ENCODE results near the gene DYNLT4.

Gene DYNLT4

DNA sequence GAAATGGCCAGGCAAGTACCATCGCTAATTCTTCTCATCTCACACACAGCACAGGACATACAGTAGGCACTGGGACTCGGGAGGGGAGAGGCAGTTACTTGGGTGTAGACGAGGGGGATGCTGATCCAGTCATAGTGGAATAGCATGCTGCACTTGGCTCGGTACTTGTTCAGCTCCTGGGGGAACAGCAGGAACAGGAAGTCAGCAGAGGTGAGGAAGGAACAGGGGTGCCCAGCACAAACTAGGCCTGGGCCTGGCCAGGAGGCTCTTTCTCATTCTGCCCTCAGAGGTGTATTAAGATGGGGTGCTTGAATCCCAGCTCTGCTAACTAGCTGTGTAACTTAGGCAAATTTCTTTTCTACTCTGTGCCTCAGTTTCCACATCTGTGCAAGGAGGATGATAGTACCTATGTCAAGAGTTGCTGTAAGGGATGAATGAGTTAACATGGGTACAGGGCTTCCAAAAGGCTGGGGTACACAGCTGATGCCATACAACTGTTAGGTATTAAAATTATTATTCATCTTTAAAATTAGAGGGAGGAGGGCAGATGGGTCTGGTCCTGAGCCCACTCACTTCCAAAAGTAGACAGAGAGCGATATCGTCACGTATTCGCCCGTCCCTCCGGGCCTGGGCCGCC is 21.5 kb downstream of the DYNLT4 start:
- peaks cover 5% of the 10 kb centered on the region for H3K36me3 ChIP-seq (ENCODE audit: insufficient read depth, low read length)
- no peak overlapping the region for H2AFZ ChIP-seq (ENCODE audit: low read depth, low read length)
- H3K4me1 ChIP-seq (ENCODE audit: insufficient read depth, low read length): peaks cover 5% of the 10 kb centered on the region
- H3K4me3 ChIP-seq (ENCODE audit: low read length): no peak overlapping the region
- H3K9me3 ChIP-seq (ENCODE audit: low read length): no peaks in the 10 kb centered on the region
- peaks cover 10% of the 10 kb centered on the region for H3K27me3 ChIP-seq (ENCODE audit: insufficient read depth, low read length)

DNA sequence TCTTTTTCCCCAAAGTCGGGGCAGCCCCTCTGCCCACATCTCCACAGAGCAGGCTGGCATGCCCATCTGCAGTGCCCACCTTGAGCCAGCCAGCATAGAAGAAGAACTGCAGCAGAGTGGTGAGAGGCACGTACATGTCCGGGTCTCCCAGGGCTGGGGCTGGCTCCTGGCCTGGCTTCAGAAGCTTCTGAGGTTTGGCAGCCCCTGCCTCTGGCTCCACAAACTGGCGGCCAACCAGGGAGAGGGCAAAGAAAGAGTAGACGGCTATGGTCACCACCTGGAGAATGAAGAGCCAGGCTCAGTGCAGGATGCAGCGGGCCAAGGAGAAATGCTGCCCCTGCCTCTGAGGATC is 22.1 kb downstream of the DYNLT4 start:
- H3K4me1 ChIP-seq (ENCODE audit: insufficient read depth, low read length): peaks cover 5% of the 10 kb centered on the region
- H3K27me3 ChIP-seq (ENCODE audit: insufficient read depth, low read length): peaks cover 10% of the 10 kb centered on the region
- H3K36me3 ChIP-seq (ENCODE audit: insufficient read depth, low read length): peaks cover 5% of the 10 kb centered on the region
- no peak overlapping the region for H3K4me3 ChIP-seq (ENCODE audit: low read length)
- no peak overlapping the region for H2AFZ ChIP-seq (ENCODE audit: low read depth, low read length)
- no peaks in the 10 kb centered on the region for H3K9me3 ChIP-seq (ENCODE audit: low read length)

DNA sequence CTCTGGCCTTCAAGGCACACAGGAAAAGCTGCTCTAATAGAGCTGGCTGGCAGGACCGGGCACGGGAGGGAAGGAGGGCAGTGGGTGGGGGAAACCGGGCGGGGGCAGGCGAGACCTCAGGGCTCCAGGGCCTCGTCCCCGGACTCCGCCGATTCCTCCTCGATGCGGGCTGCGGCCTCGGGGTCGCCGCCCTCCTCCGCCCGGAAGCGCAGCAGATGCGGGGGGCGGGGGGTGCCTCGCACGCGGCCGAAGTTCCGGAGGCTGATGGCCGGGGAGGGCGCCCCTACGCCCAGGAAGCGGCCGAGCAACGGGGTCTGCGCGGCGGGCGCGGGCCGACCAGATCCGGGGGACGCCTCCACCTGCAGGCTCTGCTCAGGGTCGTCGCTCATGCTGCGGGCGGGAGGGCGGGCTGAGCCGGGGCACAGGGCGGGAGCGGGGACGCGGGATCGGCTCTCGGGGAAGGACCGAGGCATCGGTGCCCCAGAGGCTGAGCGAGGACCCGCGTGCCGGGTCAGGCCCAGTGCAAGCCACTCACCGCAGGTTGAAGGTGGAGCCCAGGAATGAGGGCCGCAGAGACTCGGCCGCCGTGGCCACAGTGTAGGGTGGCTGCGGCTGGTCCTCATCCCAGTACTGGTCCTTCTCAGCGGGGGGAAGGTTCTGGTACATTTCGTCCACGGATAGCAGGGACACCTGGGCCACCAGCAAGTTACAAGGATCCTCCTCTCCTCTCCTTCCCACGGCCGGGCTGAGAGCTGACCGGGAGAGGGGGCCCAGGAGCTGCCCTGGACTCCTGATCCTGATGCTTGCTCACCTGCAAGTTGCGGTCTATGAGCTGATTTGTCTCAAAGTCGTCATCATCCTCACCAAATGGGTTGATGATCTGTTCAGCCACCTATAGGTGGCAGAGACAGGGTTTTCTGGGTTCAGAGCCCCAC is 22.8 kb downstream of the DYNLT4 start:
- H3K36me3 ChIP-seq (ENCODE audit: insufficient read depth, low read length): peaks cover 10% of the 10 kb centered on the region
- no peak overlapping the region for H3K4me3 ChIP-seq (ENCODE audit: low read length)
- H3K27me3 ChIP-seq (ENCODE audit: insufficient read depth, low read length): peaks cover 10% of the 10 kb centered on the region
- H3K9me3 ChIP-seq (ENCODE audit: low read length): no peaks in the 10 kb centered on the region
- H2AFZ ChIP-seq (ENCODE audit: low read depth, low read length): no peak overlapping the region
- no peaks in the 10 kb centered on the region for H3K4me1 ChIP-seq (ENCODE audit: insufficient read depth, low read length)

DNA sequence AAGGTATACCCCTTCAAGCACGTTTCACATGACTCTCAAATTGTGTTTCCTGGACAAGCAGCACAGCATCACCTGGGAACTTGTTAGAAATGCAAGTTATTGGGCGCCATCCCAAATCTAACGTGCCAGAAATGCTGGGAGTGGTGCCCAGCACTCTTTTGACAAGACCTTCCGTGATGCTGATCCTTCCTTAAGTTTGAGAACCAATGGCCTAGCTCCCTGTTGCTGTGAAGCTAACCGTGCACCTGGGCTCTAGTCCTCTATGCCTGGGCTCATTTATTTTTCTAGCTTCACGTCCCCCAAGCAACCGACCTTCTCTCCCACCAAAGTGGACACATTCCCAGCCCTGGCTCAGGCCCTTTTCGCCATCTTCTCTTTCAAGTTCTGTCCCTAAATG is 23.5 kb downstream of the DYNLT4 start:
- no peaks in the 10 kb centered on the region for H3K4me1 ChIP-seq (ENCODE audit: insufficient read depth, low read length)
- no peak overlapping the region for H2AFZ ChIP-seq (ENCODE audit: low read depth, low read length)
- no peaks in the 10 kb centered on the region for H3K9me3 ChIP-seq (ENCODE audit: low read length)
- no peak overlapping the region for H3K4me3 ChIP-seq (ENCODE audit: low read length)
- H3K36me3 ChIP-seq (ENCODE audit: insufficient read depth, low read length): peaks cover 17% of the 10 kb centered on the region
- H3K27me3 ChIP-seq (ENCODE audit: insufficient read depth, low read length): peaks cover 10% of the 10 kb centered on the region

DNA sequence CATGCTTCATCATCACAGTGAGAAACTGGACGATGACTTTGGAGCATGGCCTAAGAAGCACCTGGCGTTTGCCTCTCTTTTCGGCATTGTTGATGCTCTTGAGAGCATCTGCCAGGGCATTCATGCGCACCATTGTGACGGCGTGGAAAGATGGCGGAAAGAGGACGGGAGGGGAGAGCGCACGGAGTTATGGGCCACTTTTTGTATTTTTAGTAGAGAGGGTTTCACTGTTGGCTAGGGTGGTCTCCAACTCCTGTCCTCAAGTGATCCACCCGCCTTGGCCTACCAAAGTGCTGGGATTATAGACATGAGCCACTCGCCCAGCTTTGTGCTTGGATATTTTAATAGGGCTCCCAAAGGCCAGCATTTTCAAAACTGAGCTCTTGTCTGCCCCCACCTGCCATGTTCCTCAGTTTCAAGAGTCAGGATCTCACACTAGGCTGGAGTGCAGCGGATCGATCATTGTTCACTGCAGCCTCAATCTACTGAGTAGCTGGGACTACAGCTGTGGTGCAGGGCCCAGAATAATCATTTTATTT is 26.5 kb downstream of the DYNLT4 start:
- H3K36me3 ChIP-seq (ENCODE audit: insufficient read depth, low read length): peaks cover 46% of the 10 kb centered on the region
- peaks cover 4% of the 10 kb centered on the region for H3K27me3 ChIP-seq (ENCODE audit: insufficient read depth, low read length)
- H2AFZ ChIP-seq (ENCODE audit: low read depth, low read length): no peak overlapping the region
- H3K4me1 ChIP-seq (ENCODE audit: insufficient read depth, low read length): peaks cover 18% of the 10 kb centered on the region
- H3K4me3 ChIP-seq (ENCODE audit: low read length): no peak overlapping the region
- no peaks in the 10 kb centered on the region for H3K9me3 ChIP-seq (ENCODE audit: low read length)

DNA sequence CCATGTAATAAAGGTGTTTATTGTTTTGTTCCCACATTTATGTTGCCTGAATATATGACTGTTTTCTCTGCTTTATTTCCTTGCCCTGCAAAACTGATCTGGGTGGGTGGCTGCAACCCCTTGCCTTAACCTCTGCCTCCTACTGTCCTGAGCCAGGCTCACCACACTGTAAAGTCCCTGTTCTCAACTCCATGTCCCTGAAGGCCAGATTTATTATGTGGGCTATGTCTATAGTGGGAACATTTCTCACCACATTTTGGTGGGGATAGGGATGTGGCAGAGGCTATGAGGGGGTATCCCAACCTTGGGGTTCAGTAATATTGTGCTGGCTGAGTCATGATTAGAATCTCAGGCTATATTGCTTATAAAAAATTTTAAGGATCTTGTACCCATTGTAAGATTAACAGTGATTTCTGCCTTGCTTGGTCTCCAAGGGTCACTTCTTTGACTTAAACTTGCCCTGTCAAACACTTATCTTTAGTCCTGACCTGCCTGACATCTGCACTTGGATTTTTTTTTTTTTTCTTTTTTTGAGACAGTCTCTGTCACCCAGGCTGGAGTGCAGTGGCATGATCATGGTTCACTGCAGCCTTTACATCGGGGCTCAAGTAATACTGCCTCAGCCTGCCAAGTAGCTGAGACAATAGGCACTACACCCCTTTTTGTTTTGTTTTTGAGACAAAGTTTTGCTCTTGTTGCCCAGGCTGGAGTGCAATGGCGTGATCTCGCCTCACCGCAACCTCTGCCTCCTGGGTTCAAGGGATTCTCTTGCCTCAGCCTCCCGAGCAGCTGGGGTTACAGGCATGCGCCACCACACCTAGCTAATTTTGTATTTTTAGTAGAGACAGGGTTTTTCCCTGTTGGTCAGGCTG is 28.2 kb downstream of the DYNLT4 start:
- peaks cover 46% of the 10 kb centered on the region for H3K36me3 ChIP-seq (ENCODE audit: insufficient read depth, low read length)
- H3K27me3 ChIP-seq (ENCODE audit: insufficient read depth, low read length): no peaks in the 10 kb centered on the region
- H3K9me3 ChIP-seq (ENCODE audit: low read length): no peaks in the 10 kb centered on the region
- H2AFZ ChIP-seq (ENCODE audit: low read depth, low read length): no peak overlapping the region
- no peak overlapping the region for H3K4me3 ChIP-seq (ENCODE audit: low read length)
- peaks cover 18% of the 10 kb centered on the region for H3K4me1 ChIP-seq (ENCODE audit: insufficient read depth, low read length)

DNA sequence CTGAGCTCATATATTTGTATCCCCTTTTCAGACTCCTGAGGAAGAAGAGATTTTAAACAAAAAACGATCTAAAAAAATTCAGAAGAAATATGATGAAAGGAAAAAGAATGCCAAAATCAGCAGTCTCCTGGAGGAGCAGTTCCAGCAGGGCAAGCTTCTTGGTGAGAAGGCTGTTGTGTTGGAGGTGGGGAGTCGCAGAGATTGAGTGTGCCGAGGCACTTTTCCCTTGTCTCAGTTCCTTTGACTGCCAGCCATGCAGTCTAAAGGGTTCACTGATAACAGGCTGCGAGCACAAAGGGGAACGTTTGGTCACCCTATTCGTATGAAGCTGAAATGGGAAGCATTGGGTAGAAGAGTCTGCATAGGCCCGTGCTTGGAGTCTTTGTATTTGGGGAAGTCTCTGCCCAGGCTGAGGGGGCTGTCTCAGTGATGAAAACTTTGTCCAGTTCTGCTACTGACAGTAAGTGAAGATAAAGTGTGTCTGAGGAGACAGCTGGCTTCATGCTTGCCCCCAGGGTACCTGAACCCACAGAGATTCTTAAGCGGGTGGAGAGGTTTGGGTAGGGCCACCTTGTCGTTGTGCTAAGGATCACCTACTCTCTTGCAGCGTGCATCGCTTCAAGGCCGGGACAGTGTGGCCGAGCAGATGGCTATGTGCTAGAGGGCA is 29.0 kb downstream of the DYNLT4 start:
- H3K4me3 ChIP-seq (ENCODE audit: low read length): no peak overlapping the region

DNA sequence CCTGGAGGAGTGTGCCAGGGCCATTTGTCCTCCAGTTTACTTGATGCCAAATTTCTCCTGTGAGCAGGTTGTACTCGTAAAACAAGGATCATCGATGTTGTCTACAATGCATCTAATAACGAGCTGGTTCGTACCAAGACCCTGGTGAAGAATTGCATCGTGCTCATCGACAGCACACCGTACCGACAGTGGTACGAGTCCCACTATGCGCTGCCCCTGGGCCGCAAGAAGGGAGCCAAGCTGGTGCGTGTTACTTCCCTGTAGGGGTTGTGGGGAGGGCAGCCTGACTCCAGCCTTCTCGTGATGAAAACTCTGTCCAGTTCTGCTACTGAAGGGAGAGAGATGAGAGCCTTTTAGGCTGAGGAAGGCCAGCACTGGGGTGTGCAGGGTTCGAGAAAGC is 29.6 kb downstream of the DYNLT4 start:
- H3K4me1 ChIP-seq (ENCODE audit: insufficient read depth, low read length): peaks cover 18% of the 10 kb centered on the region
- H3K36me3 ChIP-seq (ENCODE audit: insufficient read depth, low read length): peaks cover 46% of the 10 kb centered on the region
- H3K9me3 ChIP-seq (ENCODE audit: low read length): no peaks in the 10 kb centered on the region
- H3K4me3 ChIP-seq (ENCODE audit: low read length): no peak overlapping the region
- no peak overlapping the region for H2AFZ ChIP-seq (ENCODE audit: low read depth, low read length)
- H3K27me3 ChIP-seq (ENCODE audit: insufficient read depth, low read length): no peaks in the 10 kb centered on the region

More for the DNA sequence above, 29.0 kb downstream of the DYNLT4 start:
- Histone ChIP-seq H3K9me3 (ENCODE audit: low read length) (no peaks in the 10 kb centered on the region), H3K27me3 (ENCODE audit: insufficient read depth, low read length) (no peaks in the 10 kb centered on the region), H3K4me1 (ENCODE audit: insufficient read depth, low read length) (peaks cover 18% of the 10 kb centered on the region), H3K36me3 (ENCODE audit: insufficient read depth, low read length) (peaks cover 46% of the 10 kb centered on the region), H2AFZ (ENCODE audit: low read depth, low read length) (no peak overlapping the region)

DNA sequence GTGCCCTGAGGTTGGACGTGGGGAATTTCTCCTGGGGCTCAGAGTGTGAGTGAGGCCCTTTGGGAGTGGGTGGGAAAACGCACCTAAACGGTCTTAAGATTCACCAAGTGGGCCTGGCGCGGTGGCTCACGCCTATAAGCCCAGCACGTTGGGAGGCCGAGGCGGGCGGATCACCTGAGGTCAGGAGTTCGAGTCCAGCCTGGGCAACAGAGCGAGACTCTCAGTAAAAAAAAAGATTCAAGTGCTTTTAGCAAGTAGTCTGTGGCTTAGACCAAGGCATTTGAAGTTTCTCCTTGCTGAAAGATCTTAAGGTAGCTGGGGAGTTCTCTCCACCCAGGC is 30.5 kb downstream of the DYNLT4 start:
- peaks cover 18% of the 10 kb centered on the region for H3K4me1 ChIP-seq (ENCODE audit: insufficient read depth, low read length)
- no peak overlapping the region for H2AFZ ChIP-seq (ENCODE audit: low read depth, low read length)
- H3K9me3 ChIP-seq (ENCODE audit: low read length): no peaks in the 10 kb centered on the region
- peak overlapping the region; percentile 93 for H3K4me3 ChIP-seq (ENCODE audit: low read length)
- no peaks in the 10 kb centered on the region for H3K27me3 ChIP-seq (ENCODE audit: insufficient read depth, low read length)
- H3K36me3 ChIP-seq (ENCODE audit: insufficient read depth, low read length): peaks cover 46% of the 10 kb centered on the region

DNA sequence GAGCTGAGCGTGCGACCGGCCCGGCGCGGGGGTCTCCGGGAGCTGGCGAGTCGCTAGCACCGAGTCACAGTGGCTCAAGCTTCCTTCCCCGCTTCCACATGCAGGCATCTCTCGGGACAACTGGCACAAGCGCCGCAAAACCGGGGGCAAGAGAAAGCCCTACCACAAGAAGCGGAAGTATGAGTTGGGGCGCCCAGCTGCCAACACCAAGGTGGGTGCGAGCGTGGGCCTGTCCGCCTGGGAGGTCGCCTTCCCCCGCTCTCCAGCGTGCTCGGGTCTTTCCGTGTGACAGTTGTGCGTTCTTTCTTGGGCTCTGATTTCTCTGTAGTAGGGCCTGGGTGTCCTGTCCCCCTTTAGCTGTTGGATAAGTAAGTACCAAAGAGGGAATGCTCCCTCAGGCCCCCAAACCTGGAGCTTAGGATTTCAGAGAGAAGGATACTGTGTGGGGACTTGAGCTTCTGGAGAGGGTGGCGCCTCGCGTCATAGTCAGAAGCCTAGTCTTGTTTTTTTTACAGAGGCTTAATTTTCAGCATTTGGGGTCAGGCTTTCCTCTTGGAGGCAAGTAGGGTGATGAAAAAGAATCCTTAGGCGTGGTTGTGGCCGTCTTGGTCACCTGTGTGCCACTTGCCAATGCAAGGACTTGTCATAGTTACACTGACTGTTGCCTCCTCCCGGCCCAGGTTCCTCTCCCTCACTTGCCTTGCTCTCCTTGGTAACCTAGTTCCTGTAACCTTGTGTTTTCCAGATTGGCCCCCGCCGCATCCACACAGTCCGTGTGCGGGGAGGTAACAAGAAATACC is 31.0 kb downstream of the DYNLT4 start:
- H3K4me3 ChIP-seq (ENCODE audit: low read length): peak overlapping the region; percentile 93
- H3K9me3 ChIP-seq (ENCODE audit: low read length): no peaks in the 10 kb centered on the region
- peaks cover 18% of the 10 kb centered on the region for H3K4me1 ChIP-seq (ENCODE audit: insufficient read depth, low read length)
- no peak overlapping the region for H2AFZ ChIP-seq (ENCODE audit: low read depth, low read length)
- H3K27me3 ChIP-seq (ENCODE audit: insufficient read depth, low read length): no peaks in the 10 kb centered on the region
- H3K36me3 ChIP-seq (ENCODE audit: insufficient read depth, low read length): peaks cover 44% of the 10 kb centered on the region

DNA sequence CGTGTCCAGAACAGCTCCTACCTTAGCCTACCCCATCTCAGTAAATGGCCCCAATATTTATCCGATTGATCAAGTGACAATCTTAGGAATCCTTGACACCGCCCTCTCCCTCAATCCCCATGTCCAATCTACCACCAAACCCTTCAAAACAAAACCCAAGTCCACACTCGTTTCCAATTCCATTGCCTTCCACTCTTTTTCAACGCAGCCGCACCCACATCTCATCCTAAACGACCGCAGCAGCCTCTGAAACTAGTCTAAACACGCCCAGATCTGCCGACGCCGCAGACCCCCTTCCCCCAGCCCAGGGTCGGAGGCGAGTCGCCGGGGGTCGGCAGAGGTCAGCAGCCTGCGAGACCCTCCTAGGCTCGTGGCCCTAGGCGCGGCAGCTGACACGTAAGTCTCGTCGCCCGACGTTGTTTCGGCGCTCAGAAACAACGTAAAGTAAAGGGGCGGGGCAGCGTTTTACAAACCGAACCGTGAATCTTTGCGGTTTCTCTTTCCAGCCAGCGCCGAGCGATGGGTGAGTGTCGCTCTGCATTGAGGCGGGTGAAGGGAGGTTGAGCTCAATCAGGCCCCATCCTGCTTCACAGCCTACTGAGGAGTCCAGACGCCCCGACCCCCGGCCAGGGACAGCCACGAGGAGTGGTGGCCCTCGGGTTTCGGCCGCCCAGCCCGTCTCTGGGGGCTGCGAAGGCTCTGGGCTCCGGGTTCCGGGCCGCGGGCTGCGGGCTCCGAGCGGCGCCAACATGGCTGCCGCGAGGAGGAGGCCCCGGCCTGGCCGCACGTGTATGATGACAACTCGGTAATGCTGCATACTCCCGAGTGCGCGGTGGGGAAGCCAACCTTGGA is 31.8 kb downstream of the DYNLT4 start, which contains the start of gene RPS8:
Gene RPS8 (plus strand): TSS at position 463 of the 852 bp plus-strand sequence. CDS start 57 bp downstream, at position 520.
- Histone ChIP-seq H3K36me3 (ENCODE audit: insufficient read depth, low read length) (peaks cover 41% of the 10 kb centered on the region), H3K4me3 (ENCODE audit: low read length) (peak within 1 kb of the TSS; percentile 93), H3K27me3 (ENCODE audit: insufficient read depth, low read length) (no peaks in the 10 kb centered on the region), H2AFZ (ENCODE audit: low read depth, low read length) (peak within 1 kb of the TSS; percentile 68), H3K9me3 (ENCODE audit: low read length) (no peaks in the 10 kb centered on the region), H3K4me1 (ENCODE audit: insufficient read depth, low read length) (peaks cover 18% of the 10 kb centered on the region)
